CD8-positive, alpha-beta memory T cell (primary cell): ENCODE results near the gene CFAP43. TPM values are rescaled to one million over a fixed set of nuclear protein-coding genes. Genes with fewer than 3 reads are reported as not detected.
A peak's percentile ranks its signal among the peaks of the same experiment; 100 is the strongest.

Experiments used
- CTCF ChIA-PET: fragments of 350-600 bp; sonication (Branson Sonifier 250); formaldehyde crosslinking; loops from one replicate; lab custom pipeline; 2021; ENCODE audit warnings: antibody characterized with exemption; lab: Charles Lee
- POLR2A ChIA-PET: fragments of 350-600 bp; sonication (Branson Sonifier 250); formaldehyde crosslinking; loops from one replicate; lab custom pipeline; 2021; ENCODE audit warnings: antibody characterized with exemption; lab: Charles Lee
- DNase-seq, 5 donors: peaks; one replicate each; pipeline versions ENCODE4 v3.0.0 to v3.0.0-alpha.2; 2020 to 2022; ENCODE audit warnings: mixed read lengths in 1 of 5
- H3K27ac ChIP-seq: one replicate; pipeline ENCODE4 v1.7.0; 2013; ENCODE audit warnings: low read depth, mild to moderate bottlenecking, low read length, moderate library complexity
- H3K27me3 ChIP-seq: 2 replicates; pipeline ENCODE4 v1.7.0; 2013; ENCODE audit warnings: low read length, mild to moderate bottlenecking; ENCODE audit not compliant: insufficient read depth, poor library complexity, severe bottlenecking
- H3K36me3 ChIP-seq: 2 replicates; pipeline ENCODE4 v1.7.0; 2013; ENCODE audit warnings: mild to moderate bottlenecking, low read length, moderate library complexity; ENCODE audit not compliant: insufficient read depth
- H3K4me1 ChIP-seq: 2 replicates; pipeline ENCODE4 v1.7.0; 2013; ENCODE audit warnings: mild to moderate bottlenecking, low read length, moderate library complexity; ENCODE audit not compliant: insufficient read depth
- H3K4me3 ChIP-seq: 2 replicates; pipeline ENCODE4 v1.7.0; 2013; ENCODE audit warnings: mild to moderate bottlenecking, low read length
- H3K9me3 ChIP-seq: 2 replicates; pipeline ENCODE4 v1.7.0; 2013; ENCODE audit warnings: mild to moderate bottlenecking, low read length
- H3K27ac Mint-ChIP-seq, 8 donors: one replicate each; pipeline ENCODE4 v1.8.0; 2020 to 2021; ENCODE audit warnings: mixed read lengths in 8 of 8, mild to moderate bottlenecking in 6 of 8, inconsistent platforms in 3 of 8, moderate library complexity in 3 of 8
- H3K27me3 Mint-ChIP-seq, 2 donors: one replicate each; pipeline ENCODE4 v1.8.0; 2020 to 2021; ENCODE audit warnings: mixed read lengths in 2 of 2, mild to moderate bottlenecking in 1 of 2, moderate library complexity in 1 of 2
- H3K36me3 Mint-ChIP-seq, 3 donors: one replicate each; pipeline ENCODE4 v1.8.0; 2020 to 2021; ENCODE audit warnings: mixed read lengths in 3 of 3, inconsistent platforms in 1 of 3, mild to moderate bottlenecking in 1 of 3
- H3K4me1 Mint-ChIP-seq, 3 donors: one replicate each; pipeline ENCODE4 v1.8.0; 2020 to 2021; ENCODE audit warnings: mixed read lengths in 3 of 3, inconsistent platforms in 1 of 3, mild to moderate bottlenecking in 1 of 3
- H3K4me3 Mint-ChIP-seq, 7 donors: one replicate each; pipeline ENCODE4 v1.8.0; 2020 to 2021; ENCODE audit warnings: mixed read lengths in 7 of 7, mild to moderate bottlenecking in 6 of 7, moderate library complexity in 4 of 7, inconsistent platforms in 2 of 7
- H3K9me3 Mint-ChIP-seq, 5 donors: one replicate each; pipeline ENCODE4 v1.8.0; 2020 to 2022; ENCODE audit warnings: mixed read lengths in 5 of 5, mild to moderate bottlenecking in 3 of 5, moderate library complexity in 2 of 5, inconsistent platforms in 1 of 5
- polyA plus RNA-seq: library from polyadenylated mRNA; unstranded; fragments of 300-500 nt; fragmentation: Illumina TruSeq; gene quantifications from one replicate; pipeline ENCODE4 v1.2.3, GENCODE V29; 2021
- total RNA-seq, 2 experiments: library from RNA; stranded (reverse); gene quantifications; one replicate each; pipeline ENCODE4 v1.2.3, GENCODE V29; 2021

The CFAP43 gene
- total and polyA plus RNA-seq, 3 experiments from 2014 or later: 0.07 TPM; not detected in 2

- H3K4me3 ChIP-seq: no peak overlapping the region
- Mint-ChIP-seq H3K4me3 (no peak overlapping the region), H3K9me3 (no peaks in the 10 kb centered on the region), H3K4me1 (no peaks in the 10 kb centered on the region), H3K27ac (no peak overlapping the region), H3K27me3 (peaks cover 0 to 10% of the 10 kb centered on the region in 2 donors), H3K36me3 (no peaks in the 10 kb centered on the region)
- H3K27me3 ChIP-seq: no peaks in the 10 kb centered on the region
- no peaks in the 10 kb centered on the region for H3K36me3 ChIP-seq
- no peaks in the 10 kb centered on the region for H3K4me1 ChIP-seq
- no peaks in the 10 kb centered on the region for H3K9me3 ChIP-seq
- no peak for DNase-seq
- CTCF ChIA-PET: interaction anchor here (1.2 kb wide), 1 partner anchor 20 kb away, joined by 3 read pairs; no protein-coding TSS in a partner anchor
- no peak overlapping the region for H3K27ac ChIP-seq
- POLR2A ChIA-PET: no interaction called here
Observed at GRCh38 chr10:104089621-104090020, 142.5 kb downstream of the CFAP43 start.

- no peaks in the 10 kb centered on the region for H3K36me3 ChIP-seq
- Mint-ChIP-seq H3K9me3 (no peaks in the 10 kb centered on the region), H3K4me3 (no peak overlapping the region), H3K27me3 (peaks cover 0 to 10% of the 10 kb centered on the region in 2 donors), H3K4me1 (no peaks in the 10 kb centered on the region), H3K36me3 (no peaks in the 10 kb centered on the region), H3K27ac (no peak overlapping the region)
- no peak overlapping the region for H3K27ac ChIP-seq
- DNase-seq: no peak
- CTCF ChIA-PET: no interaction called here
- H3K9me3 ChIP-seq: no peaks in the 10 kb centered on the region
- POLR2A ChIA-PET: no interaction called here
- H3K4me3 ChIP-seq: no peak overlapping the region
- no peaks in the 10 kb centered on the region for H3K27me3 ChIP-seq
- no peaks in the 10 kb centered on the region for H3K4me1 ChIP-seq
Observed at GRCh38 chr10:104088239-104088638, 143.9 kb downstream of the CFAP43 start.

GRCh38 chr10:104085801-104086400, 146.3 kb downstream of the CFAP43 start, which contains the start of gene COL17A1:
COL17A1 (minus strand) TSS chr10:104085880; CDS start chr10:104080673, 5,207 bp downstream.
- Mint-ChIP-seq H3K4me1 (no peaks in the 10 kb centered on the region), H3K27ac (peak within 1 kb of the TSS in 2 of 8 donors; percentile 7 to 52), H3K9me3 (no peaks in the 10 kb centered on the region), H3K36me3 (no peaks in the 10 kb centered on the region), H3K27me3 (peaks cover 0 to 7% of the 10 kb centered on the region in 2 donors), H3K4me3 (no peak within 1 kb of the TSS)
- Histone ChIP-seq H3K9me3 (no peaks in the 10 kb centered on the region), H3K36me3 (no peaks in the 10 kb centered on the region), H3K27ac (no peak within 1 kb of the TSS), H3K4me1 (no peaks in the 10 kb centered on the region), H3K27me3 (no peaks in the 10 kb centered on the region), H3K4me3 (no peak within 1 kb of the TSS)
- CTCF ChIA-PET: no interaction called here
- DNase-seq: no peak
- POLR2A ChIA-PET: no interaction called here

- H3K27me3 ChIP-seq: no peaks in the 10 kb centered on the region
- no peak overlapping the region for H3K4me3 Mint-ChIP-seq
- H3K9me3 Mint-ChIP-seq: no peaks in the 10 kb centered on the region
- H3K36me3 ChIP-seq: no peaks in the 10 kb centered on the region
- H3K4me1 Mint-ChIP-seq: no peaks in the 10 kb centered on the region
- ChIA-PET CTCF (interaction anchor here (1.2 kb wide), 2 partner anchors 13 to 37 kb away, joined by 3 read pairs; partner anchors contain the start of gene SFR1), POLR2A (no interaction called here)
- H3K4me1 ChIP-seq: no peaks in the 10 kb centered on the region
- peak overlapping the region in 1 of 8 donors; percentile 48 for H3K27ac Mint-ChIP-seq
- no peak for DNase-seq
- no peak overlapping the region for H3K27ac ChIP-seq
- H3K36me3 Mint-ChIP-seq: no peaks in the 10 kb centered on the region
- no peaks in the 10 kb centered on the region for H3K9me3 ChIP-seq
- H3K27me3 Mint-ChIP-seq: peaks cover 0 to 5% of the 10 kb centered on the region in 2 donors
- H3K4me3 ChIP-seq: no peak overlapping the region
Observed at GRCh38 chr10:104084482-104085142, 147.6 kb downstream of the CFAP43 start.

GRCh38 chr10:104081998-104082397, 150.2 kb downstream of the CFAP43 start:
- Mint-ChIP-seq H3K27ac (no peak overlapping the region), H3K4me1 (no peaks in the 10 kb centered on the region), H3K27me3 (no peaks in the 10 kb centered on the region), H3K36me3 (no peaks in the 10 kb centered on the region), H3K4me3 (no peak overlapping the region), H3K9me3 (no peaks in the 10 kb centered on the region)
- Histone ChIP-seq H3K27me3 (no peaks in the 10 kb centered on the region), H3K36me3 (no peaks in the 10 kb centered on the region), H3K27ac (no peak overlapping the region), H3K9me3 (no peaks in the 10 kb centered on the region), H3K4me3 (no peak overlapping the region), H3K4me1 (no peaks in the 10 kb centered on the region)
- CTCF ChIA-PET: interaction anchor here (1.0 to 3.0 kb wide), 4 partner anchors 13 to 195 kb away, joined by 3 to 17 read pairs (median 4); no protein-coding TSS in a partner anchor
- no peak for DNase-seq
- POLR2A ChIA-PET: no interaction called here

- DNase-seq: peak in 1 of 5 donors; percentile 4
- no peaks in the 10 kb centered on the region for H3K27me3 Mint-ChIP-seq
- Histone ChIP-seq H3K4me3 (no peak overlapping the region), H3K27ac (no peak overlapping the region), H3K36me3 (no peaks in the 10 kb centered on the region), H3K4me1 (no peaks in the 10 kb centered on the region), H3K27me3 (no peaks in the 10 kb centered on the region), H3K9me3 (no peaks in the 10 kb centered on the region)
- H3K4me1 Mint-ChIP-seq: no peaks in the 10 kb centered on the region
- H3K4me3 Mint-ChIP-seq: no peak overlapping the region
- H3K27ac Mint-ChIP-seq: no peak overlapping the region
- no peaks in the 10 kb centered on the region for H3K9me3 Mint-ChIP-seq
- ChIA-PET POLR2A (no interaction called here), CTCF (interaction anchor here (1.0 to 3.0 kb wide), 3 partner anchors 17 to 194 kb away, joined by 3 to 17 read pairs (median 7); no protein-coding TSS in a partner anchor)
- H3K36me3 Mint-ChIP-seq: no peaks in the 10 kb centered on the region
Observed at GRCh38 chr10:104080762-104081161, 151.4 kb downstream of the CFAP43 start.

Other genes with a start within 250 kb of the CFAP43 start
- gene COL17A1, start 146.5 kb downstream of the CFAP43 start, total RNA-seq: not detected
- gene COL17A1, start 146.5 kb downstream of the CFAP43 start, polyA plus RNA-seq: not detected
- 10 to 100 TPM; 13.6 to 15.5 TPM for gene SFR1, start 110.2 kb downstream of the CFAP43 start, total RNA-seq
- gene SFR1, start 110.2 kb downstream of the CFAP43 start, polyA plus RNA-seq: 13.7 TPM
- 100 to 1,000 TPM; 122 TPM for gene GSTO1, start 22.5 kb upstream of the CFAP43 start, total RNA-seq
- 167 TPM for gene GSTO1, start 22.5 kb upstream of the CFAP43 start, polyA plus RNA-seq
- 1 to 10 TPM in 1 of 2 experiments, under 1 TPM in 1; 0.93 to 1.1 TPM for gene GSTO2, start 36.8 kb upstream of the CFAP43 start, total RNA-seq
- gene GSTO2, start 36.8 kb upstream of the CFAP43 start, polyA plus RNA-seq: 0.60 TPM
- gene ITPRIP, start 106.1 kb upstream of the CFAP43 start, total RNA-seq: 10 to 100 TPM; 12.8 to 13.1 TPM
- 23.1 TPM for gene ITPRIP, start 106.1 kb upstream of the CFAP43 start, polyA plus RNA-seq
- under 1 TPM in 1 of 2 experiments, not detected in 1; 0.07 TPM for gene CFAP58, start 121.5 kb upstream of the CFAP43 start, total RNA-seq
- not detected for gene CFAP58, start 121.5 kb upstream of the CFAP43 start, polyA plus RNA-seq